Inflammatory macrophage treated with lipopolysaccharide for 4 hours (primary cell): ENCODE results near the gene CENPN.

Experiments used
- DNase-seq: peaks from one replicate; pipeline ENCODE4 v3.0.0-alpha.2; 2020

CENPN gene, protein sequence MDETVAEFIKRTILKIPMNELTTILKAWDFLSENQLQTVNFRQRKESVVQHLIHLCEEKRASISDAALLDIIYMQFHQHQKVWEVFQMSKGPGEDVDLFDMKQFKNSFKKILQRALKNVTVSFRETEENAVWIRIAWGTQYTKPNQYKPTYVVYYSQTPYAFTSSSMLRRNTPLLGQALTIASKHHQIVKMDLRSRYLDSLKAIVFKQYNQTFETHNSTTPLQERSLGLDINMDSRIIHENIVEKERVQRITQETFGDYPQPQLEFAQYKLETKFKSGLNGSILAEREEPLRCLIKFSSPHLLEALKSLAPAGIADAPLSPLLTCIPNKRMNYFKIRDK

DNA sequence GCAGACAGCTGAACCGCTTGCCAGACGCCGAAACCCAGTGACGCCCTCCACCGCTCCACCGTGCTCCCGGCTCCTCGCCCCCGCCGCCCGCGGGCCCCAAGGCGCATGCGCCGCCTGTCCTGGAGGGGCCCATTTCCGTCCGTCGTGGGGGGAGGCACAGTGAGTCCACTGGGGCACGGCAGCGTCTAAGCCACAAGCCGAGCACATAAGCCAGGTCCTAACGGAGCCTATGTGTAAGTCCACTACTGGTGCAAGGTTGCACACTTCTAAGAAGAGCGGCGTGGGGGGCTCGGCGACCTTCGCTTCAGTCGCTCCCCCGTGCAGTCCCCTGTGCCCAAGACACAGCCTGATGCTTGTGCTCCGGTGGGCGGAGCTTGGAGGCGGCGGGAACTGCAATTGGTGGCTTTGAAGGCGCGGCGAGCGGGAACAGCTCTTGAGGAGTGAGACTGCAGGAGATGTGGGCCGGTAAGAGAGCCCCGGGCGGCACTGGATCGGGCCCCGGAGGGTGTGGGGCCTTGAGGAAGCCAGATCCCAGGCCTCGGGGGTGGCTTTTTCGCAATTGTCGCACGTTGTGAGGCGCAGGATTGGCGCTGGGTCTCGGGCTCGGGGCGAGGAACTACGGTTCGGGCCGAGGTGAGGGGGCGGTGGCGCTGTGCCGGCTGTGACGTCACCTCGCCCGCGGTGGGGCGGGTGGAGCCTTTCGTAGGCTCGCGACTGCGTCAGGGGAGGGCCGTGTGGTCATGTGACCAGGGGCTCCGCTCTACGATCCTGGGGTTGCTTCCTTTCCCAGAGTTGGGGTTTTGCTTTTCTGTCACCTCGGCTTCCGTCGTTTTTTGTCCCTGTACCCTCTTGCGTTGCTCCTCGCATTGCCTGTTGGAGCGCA, at the start of gene CENPN, which contains the start of gene CMC2:
CENPN (plus strand) TSS at position 402 of the 883 bp plus-strand sequence. CDS start 4,726 bp downstream, outside the sequence.
CMC2 (minus strand) TSS at position 73 of the 883 bp plus-strand sequence. CDS start 9,491 bp downstream, outside the sequence.
- DNase-seq: peak; percentile 99

DNA sequence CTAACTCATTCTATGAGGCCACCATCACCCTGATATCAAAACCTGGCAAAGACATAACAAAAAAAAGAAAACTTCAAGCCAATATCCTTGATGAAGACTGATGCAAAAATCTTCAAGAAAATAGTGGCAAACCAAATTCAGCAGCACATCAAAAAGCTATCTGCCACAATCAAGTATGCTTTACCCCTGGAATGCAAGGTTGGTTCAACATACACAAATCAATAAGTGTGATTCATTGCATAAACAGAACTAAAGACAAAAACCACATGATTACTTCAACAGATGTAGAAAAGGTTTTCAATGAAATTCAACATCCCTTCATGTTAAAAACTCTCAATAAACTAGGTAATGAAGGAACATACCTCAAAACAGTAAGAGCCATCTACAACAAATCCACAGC, 48.7 kb upstream of the CENPN start:
- DNase-seq: no peak

DNA sequence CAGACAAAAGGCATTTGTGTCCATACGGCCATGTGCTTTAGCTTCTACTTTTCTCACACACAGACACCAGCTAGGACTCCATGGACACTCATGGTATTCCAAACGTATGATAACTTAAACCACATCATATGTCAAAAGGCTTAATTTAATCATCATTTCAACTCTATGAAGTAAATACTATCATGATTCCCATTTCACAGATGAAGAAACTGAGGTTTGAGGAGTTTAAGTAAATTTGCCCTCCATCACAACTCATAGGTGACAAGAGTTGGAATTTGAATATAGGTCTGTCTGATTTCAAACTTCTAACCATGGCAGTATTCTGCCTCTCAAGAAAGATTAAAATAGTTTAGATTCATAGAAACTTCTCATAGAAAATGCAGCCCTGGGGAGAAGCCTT, 44.1 kb upstream of the CENPN start:
- no peak for DNase-seq

DNA sequence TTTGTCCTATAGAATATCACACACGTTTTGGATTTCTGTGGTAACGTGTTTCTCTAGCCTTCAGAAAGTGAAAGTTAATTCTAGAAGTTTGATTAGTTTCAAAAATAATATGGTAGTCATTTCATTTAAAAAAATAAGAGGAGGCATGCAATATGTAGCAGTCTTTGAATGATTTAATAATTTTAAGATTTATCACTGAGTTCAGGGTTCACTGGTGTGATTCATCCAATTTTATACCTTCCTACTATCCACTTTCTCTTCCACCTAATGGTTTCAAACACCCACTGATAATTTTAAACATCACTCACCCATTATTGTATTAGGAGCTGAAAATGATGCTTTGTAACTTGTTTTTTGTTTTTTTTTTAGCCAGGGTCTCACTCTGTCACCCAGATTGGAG, 42.7 kb upstream of the CENPN start:
- DNase-seq: no peak

DNA sequence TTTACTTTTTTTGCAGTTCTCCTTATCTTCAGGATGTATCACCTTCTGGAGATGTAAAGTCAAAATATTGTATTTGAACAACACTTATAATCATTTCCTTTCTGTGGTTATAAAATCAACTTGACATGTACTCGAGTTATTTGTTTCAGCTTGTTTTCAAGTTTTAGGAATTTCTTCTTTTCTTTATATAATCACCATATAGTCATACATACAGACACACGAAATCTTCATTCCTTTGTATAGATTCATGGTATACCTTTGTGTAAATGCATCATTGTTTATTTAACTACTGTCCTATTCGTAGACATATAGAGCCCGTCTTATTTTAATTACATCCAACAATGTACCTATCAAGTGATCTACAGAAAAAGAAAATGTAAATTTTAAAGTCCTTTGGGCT, 40.4 kb upstream of the CENPN start:
- no peak for DNase-seq

DNA sequence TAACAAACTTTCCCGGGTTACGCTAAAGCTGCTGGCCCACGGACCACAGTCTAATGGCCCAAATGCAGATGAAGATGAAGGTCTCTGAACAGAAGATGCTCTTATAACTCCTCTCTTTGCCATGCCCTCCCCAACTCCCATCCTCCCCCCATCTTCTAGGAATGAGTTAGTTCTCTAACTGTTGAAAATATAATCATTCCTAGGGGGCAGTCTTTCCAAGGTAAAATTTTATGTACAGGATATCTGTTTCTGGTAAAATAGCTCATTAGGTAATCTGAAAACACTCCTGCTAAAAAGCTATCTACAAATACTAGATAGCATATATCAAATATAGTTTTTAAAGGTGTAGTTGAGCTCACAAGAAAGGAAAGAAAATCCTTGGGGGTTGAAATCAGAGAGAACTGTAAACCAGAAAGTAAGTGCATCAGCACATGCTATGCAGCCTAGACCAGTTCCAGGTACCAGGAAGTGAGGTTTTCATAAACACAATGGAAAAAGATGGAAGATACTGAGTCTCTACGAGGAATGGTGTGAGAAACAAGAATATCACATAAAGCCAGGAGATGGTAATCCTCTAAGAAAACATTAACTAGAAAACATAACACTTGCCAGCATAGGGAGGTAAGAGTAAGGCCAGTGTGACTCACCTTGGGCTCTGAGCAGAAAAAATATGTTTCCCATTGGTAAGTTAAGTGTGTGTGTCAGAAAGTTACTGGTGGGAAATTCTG, 38.5 kb upstream of the CENPN start:
- DNase-seq: no peak

DNA sequence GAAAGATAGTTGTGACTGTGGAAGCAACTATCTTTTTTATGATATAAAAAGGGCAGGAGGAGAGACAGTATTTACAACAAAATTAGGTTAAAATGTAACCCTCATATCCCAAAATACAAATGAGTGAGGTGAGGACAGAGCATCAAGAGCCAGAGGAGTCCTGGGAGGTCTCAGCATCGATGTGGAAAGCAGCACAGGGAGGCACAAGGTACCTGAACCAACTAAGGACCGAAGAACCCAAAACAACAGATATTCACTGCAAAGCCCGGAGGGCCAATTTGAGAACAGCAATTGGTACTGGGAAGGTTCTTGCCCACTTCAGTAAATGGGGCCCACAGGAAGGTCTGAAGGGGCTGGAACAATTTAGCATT, 37.9 kb upstream of the CENPN start:
- DNase-seq: no peak

DNA sequence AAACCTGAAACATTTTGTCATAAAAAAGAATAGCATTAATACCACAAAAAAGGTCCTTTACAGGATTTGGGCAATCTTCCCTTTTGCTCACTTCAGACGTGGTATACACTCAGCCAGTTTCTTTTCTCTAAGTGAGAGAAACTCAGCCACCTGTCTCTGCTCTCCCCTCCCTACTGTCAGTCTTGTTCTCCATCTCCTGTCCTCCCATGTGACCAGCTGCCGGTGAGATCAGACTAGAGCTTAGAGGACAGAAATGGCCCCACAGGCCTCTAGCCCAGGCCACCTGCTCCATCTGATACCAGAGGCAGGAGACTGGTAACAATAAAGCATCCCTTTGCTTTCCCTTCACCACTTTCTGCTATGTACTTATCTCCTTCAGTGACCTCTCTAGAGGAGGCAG, 35.2 kb upstream of the CENPN start:
- no peak for DNase-seq

DNA sequence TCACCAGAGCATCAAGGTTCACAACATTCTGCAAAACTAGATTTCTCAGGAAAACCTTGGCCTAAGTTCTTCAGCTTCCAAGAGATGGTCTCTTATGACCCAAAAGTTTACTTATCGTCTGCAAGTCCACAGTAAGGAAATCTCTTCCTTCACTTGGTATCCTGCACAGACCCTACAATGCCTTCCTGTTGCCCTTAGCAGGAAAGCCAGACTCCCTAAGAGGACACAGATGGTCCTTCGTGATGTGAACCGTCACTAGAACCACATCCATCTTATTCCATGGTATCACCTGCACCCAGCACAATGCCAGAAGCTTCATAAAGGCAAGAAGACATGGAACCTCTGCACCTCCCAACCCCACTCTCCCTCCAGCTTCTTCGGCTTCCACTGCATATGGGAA, 34.4 kb upstream of the CENPN start:
- DNase-seq: no peak

DNA sequence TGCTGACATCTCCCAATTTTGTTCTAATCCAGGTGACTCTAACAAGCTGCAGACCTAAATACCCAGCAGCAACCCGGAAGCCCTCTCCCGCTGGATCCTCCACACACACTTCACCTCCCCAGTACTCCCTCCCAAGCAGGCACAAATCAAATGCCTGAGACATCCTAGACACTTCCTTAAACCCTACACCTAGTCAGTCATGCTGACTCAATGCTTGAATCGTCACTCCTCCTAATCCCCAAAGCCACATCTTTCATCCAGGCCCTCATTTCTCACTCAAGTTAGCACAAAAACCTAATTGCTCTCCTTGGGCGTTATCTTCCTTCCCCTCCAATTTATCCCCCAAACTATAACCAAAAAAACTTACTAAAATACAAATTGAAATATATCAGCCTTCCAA, 33.0 kb upstream of the CENPN start:
- DNase-seq: no peak

DNA sequence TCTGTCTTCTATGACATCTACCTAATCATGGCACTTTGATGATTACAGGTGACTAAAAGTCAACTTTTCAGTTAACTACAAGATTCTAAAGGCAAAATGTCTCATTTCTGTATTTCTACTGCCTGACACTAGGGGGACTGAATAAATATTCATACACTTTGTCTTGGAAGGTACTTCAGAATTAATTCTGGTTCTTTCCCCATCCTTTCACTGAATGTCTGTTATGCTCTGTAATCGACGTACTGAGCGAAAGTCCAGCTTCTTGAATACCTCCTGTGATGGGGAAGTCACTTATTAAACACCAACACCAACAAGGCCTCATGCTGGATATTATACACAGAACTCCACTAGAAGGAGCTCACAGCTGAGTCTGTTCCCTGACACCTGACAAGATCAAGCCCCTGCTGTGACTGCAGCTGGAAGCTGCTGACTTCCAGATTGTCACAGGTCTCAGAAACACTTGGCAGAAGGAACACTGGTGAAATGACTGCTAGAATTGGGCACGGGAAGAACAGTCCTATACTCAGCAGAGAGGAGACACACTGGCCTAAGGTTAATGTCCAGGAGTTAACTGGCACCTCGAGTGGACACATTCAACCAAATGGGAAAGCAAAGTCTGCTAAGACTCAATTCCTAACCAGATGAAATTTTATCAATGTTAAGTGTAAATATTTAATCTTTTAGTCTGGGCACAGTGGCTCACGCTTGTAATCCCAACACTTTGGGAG, 32.2 kb upstream of the CENPN start:
- no peak for DNase-seq

DNA sequence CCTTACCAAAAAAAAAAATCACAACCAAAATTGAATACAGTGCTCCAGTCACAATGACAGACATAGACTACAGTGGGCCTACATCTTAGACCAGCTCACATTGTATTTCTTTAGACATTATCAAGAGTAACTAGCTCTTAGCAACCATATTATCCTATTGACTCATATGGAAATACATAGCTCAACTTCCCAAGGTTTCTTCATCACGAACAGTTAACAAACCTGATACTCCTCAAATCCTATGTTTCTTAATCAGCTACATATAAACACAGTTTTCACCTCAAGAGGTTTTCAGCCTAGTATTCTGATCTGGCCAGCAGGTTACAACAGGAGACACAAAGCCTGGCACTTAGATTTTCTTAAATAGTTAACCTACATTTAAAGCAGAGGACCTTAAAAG, 30.1 kb upstream of the CENPN start:
- DNase-seq: no peak

DNA sequence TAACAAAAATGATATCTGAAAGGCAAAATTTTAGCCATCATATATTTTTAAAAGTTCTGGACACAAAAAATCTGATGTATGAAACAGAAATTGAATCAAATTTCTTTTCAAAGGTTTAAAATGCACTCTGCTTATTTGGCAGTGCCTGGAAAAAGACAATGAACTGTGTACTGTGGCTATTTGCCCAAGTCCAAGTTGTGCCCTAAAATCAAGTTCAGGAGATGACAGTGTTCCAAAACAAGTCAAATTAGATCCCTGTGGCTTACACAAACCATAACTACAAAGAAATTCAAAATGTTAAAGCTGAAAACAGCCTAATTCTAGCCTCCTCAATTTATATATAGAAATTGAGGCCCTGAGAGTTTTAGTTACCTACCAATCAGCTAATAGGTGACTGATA, 25.9 kb upstream of the CENPN start:
- no peak for DNase-seq

DNA sequence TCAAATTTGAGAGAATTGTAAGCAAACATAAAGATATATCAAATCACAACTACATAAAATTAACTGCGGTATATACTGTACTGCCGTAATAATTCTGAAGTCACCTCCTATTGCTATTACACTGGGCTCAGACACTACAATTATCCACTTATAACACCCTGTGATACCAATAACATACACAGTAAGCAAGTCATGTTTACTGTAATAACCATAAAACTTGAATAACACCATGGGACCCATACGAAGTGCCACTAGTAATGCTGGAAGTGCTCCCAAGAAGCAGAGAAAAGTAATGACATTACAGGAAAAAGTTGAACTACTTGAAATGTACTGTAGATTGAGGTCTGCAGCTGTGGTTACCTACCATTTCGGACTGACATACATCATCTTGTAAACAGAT, 24.4 kb upstream of the CENPN start:
- no peak for DNase-seq

DNA sequence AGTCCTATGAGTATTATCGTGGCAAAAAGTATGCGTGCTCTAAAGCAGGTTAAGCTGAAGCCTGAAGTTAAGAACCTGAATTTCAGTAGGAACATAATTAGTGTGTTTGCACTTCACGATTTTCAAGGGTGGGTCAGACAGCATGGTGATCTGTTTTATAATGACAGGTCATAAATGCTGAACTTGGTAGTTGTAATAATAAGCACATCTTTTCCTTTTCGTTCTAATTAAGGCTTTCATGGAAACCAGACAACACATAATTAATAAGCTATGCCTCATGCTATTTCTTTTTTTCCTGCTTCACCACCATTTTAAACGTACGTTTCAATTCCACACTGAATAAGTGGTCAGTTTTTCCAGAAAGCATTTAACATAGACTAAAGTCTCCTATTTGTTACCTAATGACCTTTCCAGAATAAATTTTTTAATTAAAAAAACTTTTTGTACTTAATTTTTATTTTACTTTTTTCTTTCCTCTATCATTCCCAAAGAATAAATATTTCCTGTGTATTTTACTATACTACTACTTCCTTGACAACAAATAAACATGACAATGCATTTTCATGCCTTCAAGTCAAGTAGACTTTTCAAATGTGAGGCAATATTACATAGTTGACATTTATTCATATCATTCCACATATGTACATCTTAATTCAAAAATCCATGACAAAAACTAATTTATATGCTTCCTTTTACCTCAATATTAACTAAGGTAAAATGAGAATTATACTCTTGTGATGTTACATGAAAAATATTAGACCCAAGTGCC, 22.7 kb upstream of the CENPN start:
- DNase-seq: no peak

DNA sequence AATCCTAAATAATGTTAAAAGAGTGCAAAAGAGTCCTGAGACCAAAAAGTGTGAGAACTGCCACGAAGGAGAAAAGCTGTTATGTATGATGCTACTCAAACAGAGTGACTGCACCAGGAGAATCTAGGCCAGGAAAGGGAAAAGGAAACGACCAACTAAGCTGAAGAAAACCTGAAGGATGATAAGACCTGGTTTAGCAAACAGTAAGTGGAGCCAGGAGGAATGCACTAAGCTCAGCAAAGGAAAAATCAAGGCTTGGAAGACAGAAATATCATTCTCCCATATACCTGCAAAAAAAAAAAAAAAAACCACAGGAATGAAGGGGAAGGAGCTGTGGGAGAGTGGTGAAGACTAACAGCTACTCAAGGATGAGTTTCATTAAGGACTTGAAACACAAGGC, 21.4 kb upstream of the CENPN start:
- DNase-seq: no peak

DNA sequence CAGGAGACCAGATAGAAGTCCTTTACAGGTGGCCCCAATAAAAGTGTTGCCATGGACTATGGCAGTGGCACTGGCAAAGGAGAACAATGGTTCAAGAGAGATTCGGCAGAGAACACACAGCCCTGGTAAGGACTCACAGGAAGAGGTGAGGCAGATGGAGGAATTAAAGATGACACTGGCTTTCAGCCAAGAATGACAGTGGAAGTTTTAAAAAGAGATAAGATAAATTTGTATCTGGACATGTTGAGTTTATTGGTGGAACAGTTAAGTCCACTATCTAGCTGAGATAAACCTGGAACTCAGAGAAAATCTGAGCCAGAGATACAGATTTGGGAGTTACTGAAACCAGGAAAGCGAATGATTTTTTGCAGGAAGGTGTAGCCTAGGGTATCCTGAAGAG, 20.5 kb upstream of the CENPN start:
- no peak for DNase-seq

DNA sequence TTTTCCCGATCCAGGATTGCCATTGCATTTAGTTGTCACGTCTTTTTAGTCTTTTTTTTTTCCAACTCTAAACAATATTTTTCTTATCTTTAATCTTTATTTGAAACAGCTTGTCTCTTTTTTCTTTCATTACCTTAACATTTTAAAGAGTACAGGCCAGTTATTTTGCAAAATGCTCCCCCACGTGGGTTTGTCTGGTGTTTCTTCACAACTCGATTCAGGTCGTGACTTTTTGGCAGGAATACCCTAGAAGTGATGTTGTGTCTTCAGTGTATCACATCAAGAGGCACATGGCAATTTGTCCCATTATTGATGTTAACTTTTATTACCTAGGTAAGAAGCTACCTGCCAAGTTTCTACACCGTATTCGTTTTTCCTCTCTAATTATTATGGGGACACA, 18.3 kb upstream of the CENPN start:
- DNase-seq: no peak

DNA sequence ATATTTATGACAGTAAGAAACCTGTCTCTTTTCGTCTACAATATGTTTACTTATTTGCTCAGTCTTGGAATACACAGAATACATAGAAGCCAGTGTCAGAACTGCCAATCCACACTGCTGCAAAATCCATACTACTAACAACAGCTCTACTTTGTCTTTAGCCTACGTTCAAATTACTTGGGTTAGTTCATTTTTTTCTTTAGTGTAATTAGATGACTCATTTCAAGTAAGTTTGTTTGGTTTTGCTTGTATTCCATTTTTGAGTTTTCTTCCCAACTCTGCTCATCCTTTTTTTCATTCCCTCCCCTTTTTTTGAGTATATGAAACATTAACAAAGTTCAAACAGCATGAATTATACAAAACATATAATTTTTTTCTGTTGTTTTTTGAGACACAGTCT, 17.2 kb upstream of the CENPN start:
- no peak for DNase-seq

DNA sequence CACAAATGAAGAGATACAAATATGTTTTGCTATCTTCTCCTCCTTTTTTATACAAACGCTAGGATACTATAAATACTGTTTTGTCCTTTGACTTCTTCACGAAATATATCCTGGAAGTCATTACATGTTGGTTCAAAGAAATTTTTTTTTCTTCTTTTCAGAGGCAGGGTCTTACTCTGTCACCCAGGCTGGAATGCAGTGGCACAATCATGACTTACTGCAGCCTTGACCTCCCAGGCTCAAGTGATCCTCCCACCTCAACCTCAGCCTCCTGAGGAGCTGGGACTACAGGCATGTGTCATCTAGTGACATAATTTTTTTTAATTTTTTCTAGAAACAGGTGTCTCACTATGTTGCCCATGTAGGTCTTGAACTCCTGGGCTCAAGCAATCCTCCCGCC, 16.4 kb upstream of the CENPN start:
- no peak for DNase-seq

DNA sequence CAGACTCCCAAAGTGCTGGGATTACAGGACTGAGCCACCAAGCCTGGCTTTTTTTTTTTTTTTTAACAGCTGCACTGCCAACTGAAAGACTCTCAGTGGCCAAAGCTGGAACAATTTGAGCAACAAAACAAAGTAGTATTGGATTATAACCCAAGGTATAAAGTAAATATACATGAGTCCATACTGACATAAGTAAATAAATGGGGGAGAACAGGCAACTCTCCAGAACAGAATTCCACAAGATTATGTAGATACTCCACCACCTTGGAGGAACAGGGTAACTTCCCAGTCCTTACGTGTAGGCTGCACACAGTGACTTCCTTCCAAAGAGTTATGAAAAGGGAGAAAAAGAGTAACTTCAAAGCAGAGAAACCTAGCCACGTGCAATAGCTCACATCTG, 16.0 kb upstream of the CENPN start:
- no peak for DNase-seq

DNA sequence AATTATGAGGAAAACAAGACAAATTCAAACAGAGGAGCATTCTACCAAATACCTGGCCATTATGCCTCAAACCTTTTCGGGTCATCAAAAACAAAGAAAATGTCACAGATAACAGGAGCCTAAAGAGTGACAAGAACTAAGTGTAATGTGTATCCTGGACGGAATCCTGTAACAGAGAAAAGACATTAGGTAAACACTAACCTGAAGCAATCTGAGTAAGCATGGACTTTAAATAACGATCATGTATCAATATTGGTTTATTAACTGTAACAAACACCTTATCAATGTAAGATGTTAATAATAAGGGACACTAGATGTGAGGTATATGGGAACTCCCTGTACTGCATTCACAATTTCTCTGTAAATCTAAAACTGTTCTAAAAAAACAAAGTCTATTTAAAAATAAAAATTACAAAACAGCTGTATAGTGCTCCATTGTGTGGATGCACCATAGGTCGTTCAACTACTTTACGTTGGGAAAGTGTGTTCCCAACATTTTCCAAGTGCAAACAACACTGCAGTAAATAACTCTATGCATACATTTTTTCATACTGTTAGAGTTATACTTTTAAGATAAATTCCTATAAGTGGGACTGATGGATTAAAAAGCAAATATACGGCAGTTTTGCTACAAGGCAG, 15.1 kb upstream of the CENPN start:
- no peak for DNase-seq
